Mesenteric fat pad (tissue), 1 donor: ENCODE measurements around the gene TMEM176B. TPM values are rescaled to one million over a fixed set of nuclear protein-coding genes. Genes with fewer than 3 reads are reported as not detected.
"Not testable (repeated sequence)": the region's sequence is repeated elsewhere in the genome, so short reads cannot be mapped to it uniquely, and the experiment has no call there.

Source experiments
- DNase-seq: peaks from one replicate; pipeline ENCODE4 v3.0.0-alpha.2; 2020; ENCODE audit warnings: low spot score
- total RNA-seq: library from RNA; stranded (reverse); fragmentation: NEBNext Ultra II Directional; extraction: Animal tissue kit (Norgen Biotek cat#: 25700); gene quantifications from one replicate; pipeline ENCODE4 v1.2.1, GENCODE V29; 2021
- donor health status: DM: yes; HTN: yes; CAD: no.

The TMEM176B gene
- total RNA-seq, 1 donor from 2014 or later, result 57.8 TPM

DNA sequence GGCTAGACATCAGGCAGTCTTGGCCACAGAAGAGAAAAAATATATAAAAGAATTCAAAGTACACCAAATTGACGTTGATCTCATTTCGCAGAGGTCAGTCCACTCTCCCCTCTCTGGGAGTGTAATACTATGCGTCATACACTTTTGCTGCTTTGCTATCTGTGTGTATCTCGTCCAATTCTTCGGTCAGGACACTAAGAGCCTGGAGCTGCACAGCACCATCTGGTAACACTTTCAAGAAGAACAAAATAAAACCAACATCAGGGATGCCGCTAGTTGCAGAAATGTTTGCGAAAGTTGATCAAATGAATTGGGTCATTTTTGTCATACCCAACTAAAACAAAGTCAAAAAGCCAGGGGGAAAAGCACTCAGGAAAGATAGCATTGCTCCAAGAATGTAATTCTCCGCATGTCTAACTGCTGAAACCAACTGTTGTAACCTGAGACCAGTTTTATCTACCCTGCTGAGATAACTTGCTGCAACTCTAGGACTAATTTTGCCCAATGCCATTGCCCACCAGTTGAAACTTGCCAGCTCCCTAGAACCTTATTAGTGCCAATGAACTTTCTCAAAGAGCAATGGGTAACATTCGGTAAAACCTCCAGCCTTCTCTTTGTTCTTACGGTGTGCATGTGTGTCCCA, 23.4 kb upstream of the TMEM176B start:
- DNase-seq, result no peak

DNA sequence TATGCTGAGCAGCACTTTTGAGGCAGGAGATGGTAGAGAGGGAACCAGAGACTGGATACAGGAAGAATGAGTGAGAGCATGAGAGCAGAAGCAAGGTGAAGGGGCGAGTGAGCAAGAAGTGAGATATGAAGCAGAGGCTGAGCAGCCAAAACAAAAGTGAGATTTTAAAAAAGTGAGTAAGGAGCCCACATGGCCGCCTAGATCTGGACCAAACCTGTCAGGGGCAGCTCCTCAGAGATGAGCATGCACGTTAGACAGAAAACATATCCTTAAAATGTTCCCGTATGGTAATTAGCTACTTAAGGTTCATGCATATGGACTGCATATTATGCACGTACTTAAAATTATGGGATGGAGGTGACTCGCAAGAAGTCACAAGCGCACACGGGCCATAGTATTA, 22.9 kb upstream of the TMEM176B start:
- no peak for DNase-seq

DNA sequence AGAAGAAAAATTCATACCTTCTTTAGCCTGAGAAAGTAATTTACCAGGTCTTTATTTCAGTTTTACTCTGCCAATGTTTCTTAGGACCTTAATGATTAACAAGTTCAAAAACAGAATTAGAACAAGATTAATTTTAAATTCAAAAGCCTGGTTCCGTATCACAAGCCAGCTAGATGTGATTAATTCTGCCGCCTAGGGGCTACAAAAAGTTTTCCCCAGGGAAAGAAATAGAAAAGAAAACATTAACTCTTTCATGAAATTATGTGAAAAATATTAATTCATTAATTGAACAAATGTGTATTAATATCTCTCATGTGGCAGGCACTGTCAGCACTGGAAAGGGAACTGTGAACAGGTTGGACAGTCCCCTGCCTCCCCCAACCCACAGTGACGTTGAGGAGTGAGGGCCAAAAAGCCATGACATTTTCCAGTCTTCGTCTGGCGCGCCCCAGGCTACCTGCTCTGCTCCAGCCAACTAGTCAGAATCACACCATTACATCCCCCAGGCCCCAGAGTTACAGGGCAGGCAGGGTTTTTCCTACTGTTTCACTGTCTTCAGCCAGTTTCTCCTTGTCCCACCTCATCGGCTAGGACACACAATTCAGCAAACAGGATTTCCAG, 20.5 kb upstream of the TMEM176B start:
- DNase-seq, result no peak

DNA sequence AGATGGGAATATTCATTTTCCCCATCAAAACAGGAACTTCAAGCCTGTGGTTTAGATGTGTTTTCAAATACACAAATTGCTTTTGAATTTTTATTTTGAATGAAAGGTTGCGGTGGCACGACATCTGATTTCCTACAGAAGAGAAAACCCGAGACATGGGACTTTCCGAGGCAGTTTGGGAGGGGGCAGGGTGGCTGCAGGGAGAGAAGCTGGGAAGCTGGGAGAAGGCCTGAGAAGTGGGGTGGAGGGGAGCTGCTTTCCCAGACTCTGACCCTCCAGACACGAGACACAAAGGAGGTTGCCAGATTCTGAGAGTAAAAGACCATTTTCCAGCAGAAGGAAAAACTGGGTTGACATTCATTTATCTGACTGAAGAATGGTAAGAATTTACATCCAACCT, 20.0 kb upstream of the TMEM176B start:
- DNase-seq, result no peak

DNA sequence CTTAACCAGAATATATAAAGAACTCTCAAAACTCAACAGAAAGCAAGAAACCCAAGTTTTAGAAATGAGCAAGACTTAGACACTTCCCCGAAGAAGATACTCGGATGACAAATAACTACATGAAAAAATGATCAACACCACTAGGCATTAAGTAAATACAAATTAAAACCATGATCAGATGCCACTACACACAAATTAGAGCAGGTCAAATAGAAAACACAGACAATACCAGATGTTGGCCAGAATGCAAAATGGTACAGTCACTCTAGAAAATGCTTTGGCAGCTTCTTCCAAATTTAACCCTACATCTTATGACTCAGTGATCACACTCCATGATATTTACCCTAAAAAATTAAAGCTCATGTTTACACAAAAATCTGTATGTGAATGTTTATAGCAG, 18.8 kb upstream of the TMEM176B start:
- DNase-seq, result no peak

DNA sequence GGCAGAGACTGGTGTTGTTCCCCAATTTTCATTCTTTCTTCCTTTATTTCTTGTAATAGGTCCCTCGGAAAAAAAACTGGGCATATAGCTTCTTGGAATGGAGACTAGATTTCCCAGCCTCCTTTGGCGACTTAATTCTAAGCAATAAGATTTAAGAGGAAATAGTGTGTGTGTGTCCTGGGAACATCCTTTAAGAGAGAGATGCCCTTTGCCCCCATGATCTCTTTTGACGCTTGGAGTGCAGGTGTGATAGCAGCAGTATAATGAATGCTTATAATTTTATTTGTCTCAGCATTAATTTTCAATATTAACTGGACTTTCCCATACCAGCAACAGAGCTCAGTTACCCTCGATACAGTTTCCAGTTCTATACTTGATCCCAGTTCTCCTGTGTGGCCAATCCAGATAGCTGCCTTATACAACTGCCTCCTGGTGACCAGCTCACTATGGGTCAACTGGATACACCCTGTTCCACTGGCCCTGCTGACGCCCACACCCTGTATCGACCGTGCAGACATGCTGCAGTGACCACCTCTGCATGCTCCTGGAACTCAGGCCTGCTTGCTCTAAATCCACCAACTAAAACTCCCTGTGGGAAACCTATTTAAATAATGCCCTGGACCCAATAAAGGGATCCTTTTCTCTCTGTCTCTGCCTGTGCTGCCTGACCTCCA, 14.3 kb upstream of the TMEM176B start:
- no peak for DNase-seq

DNA sequence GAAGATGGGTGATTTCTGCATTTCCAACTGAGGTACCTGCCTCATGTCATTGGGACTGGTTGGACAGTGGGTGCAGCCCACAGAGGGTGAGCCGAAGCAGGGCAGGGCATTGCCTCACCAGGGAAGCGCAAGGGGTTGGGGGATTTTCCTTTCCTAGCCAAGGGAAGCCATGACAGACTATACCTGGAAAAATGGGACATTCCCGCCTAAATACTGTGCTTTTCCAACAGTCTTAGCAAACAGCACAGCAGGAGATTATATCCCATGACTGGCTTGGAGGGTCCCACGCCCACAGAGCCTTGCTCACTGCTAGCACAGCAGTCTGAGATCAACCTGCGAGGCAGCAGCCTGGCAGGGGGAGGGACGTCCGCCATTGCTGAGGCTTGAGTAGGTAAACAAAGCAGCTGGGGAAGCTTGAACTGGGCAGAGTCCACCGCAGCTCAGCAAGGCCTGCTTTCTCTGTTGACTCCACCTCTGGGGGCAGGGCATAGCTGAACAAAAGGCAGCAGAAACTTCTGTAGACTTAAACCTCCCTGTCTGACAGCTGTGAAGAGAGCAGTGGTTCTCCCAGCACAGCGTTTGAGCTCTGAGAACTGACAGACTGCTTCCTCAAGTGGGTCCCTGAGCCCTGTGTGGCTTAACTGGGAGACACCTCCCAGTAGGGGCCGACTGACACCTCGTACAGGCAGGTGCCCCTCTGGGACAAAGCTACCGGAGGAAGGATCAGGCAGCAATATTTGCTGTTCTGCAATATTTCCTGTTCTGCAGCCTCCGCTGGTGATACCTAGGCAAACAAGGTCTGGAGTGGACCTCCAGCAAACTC, 7.7 kb upstream of the TMEM176B start:
- not testable (repeated sequence) for DNase-seq

DNA sequence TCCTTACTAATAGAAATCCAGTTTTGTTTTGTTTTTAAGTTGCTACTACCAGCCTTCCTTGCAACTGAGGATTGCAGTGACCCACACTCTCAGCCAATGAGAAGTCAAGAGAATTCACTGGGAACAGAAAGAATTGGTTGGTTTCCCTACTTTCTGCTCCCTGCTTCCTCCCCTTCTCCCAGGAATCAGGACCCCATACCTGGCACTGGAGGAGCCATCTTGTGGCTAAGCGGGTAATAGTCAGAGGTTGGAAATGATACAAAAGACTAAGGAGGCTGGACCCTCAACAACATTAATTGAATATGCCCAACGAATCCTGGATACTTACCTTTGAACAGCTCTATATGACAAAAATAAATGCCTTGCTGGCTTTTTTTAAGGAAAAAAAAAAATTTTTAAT, 6.7 kb upstream of the TMEM176B start:
- DNase-seq, result no peak

DNA sequence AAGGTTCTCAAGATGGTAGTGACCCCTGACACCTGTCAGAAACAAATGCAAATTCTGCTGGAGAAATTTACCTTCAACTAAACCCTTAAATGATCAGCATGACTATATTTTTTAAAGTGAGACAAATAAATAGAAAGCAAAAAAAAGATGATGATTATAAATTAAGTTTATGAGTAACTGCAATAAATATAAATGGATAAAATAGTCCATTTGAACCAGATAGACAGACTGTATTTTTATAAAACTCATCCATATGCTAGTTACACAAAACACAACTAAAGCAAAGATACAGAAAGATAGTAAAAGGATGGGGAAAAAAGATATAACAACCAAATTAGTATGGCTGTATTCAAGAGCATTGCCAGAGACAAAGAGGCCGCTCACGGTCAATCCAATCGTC, 6.3 kb upstream of the TMEM176B start:
- DNase-seq, result no peak

DNA sequence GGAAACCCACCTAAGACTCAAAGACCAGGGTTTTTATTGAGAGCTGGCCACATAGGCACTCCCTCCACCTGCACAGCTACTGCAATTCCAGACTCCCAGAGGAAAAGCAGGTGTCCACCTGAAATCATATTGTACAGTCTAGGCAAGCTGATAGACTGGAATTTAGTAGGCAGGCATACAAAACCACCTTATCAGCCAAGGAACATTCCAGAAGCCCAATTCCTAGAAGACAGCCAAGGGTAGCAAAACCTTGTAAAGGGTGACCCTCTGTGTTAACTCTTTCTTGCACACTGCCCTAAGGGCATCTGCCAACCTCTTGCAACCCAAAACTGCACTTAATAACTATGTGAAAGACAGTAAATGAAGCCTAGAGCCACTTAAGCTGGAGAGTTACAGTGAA, 5.7 kb upstream of the TMEM176B start:
- no peak for DNase-seq

DNA sequence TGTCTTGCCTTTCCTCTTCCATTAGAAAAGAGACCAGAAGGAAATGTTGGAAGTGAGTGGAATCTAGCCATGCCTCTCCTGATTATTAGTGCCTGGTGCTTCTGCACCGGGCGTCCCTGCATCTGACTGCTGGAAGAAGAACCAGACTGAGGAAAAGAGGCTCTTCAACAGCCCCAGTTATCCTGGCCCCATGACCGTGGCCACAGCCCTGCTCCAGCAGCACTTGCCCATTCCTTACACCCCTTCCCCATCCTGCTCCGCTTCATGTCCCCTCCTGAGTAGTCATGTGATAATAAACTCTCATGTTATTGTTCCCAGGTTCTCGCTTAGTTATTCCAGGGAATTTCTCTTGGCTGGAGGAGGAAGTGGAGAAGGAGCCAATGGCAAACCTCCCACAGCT, 4.6 kb upstream of the TMEM176B start:
- no peak for DNase-seq

DNA sequence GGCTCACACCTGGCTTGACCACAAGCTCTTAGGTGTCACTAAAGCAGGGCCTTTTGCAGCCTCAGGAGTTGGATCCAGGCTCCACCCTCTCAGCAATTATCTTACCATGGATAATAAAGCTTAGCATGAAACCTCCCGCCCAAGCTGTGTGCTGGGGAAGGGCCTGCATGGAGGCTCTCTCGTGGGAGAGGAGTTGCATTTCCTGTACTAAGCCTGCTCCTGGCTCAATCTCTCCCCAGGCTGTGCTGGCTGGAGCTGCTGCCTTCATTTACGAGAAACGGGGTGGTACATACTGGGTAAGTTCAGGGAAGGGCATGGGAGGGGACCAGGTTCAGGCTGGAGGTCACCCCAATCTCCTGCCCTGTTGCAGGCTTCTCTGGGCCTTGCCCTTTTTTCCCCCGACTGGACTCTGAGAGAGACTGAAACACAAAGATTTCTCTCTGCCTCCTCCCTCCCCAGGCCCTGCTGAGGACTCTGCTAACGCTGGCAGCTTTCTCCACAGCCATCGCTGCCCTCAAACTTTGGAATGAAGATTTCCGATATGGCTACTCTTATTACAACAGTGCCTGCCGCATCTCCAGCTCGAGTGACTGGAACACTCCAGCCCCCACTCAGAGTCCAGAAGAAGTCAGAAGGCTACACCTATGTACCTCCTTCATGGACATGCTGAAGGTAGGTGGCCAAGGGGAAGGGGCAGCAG, 3.1 kb upstream of the TMEM176B start:
- DNase-seq, result no peak

DNA sequence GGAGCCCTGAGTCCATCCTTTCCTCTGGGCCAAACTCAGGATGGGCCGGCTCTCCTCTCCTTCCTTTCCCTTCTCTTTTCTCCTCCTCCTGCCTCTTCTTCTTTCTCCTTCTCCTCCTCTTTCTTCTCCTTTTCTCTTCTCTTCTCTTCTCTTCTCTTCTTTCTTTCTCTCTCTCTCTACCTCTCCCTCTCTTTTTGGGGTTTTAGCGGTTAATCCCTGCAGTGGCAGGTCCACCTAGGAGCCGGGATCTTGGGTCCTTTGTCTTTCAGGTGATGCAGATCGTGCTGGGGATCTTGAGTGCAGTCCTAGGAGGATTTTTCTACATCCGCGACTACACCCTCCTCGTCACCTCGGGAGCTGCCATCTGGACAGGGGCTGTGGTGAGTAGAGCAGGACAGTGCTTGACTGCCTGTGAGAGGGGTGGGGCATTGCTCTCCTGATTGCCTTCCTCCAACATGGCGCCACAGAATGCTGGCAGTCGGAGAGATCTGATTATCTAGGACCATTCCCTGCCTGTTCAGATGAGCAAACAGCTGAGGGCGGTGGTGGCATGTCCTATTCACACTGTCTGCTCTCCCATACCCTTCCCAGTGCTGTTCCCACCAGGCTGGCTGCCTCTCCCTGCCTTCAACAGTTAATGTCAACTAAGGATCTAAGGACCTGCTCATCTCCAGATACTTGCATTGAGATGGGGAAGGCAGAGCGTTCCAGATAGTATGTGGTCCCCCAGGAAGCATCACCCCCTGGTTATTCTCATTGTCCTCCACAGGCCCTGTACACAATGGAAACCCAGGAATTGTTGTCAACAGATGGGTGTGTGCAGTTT, 2.0 kb upstream of the TMEM176B start:
- no peak for DNase-seq

DNA sequence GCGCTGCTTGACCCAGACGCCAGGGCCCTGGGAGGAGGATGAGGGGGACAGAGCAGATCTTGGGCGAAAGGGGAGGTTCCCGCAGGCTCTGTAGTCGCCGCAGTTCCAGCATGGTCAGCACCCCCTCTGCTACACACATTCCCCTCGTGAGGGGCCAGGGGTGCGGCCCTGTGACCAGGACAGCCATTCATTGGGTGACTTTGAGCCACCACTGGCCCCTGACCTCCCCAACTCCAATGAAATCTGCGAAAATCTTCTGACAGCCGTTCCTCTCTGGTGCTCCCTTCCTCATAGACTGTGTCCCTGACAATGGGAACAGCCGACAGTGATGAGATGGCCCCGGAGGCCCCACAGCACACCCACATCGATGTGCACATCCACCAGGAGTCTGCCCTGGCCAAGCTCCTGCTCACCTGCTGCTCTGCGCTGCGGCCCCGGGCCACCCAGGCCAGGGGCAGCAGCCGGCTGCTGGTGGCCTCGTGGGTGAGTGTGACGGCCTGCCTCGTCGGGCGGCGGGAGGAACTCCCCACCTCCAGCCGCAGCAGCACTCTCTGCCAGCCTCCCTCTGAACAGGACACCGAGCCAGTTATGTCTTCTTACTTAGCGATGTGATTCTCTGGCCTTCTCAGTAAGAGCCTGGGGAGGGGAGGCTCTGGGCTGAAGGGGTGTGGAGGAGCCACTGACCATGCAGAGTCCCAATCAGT, 1.2 kb upstream of the TMEM176B start:
- no peak for DNase-seq

DNA sequence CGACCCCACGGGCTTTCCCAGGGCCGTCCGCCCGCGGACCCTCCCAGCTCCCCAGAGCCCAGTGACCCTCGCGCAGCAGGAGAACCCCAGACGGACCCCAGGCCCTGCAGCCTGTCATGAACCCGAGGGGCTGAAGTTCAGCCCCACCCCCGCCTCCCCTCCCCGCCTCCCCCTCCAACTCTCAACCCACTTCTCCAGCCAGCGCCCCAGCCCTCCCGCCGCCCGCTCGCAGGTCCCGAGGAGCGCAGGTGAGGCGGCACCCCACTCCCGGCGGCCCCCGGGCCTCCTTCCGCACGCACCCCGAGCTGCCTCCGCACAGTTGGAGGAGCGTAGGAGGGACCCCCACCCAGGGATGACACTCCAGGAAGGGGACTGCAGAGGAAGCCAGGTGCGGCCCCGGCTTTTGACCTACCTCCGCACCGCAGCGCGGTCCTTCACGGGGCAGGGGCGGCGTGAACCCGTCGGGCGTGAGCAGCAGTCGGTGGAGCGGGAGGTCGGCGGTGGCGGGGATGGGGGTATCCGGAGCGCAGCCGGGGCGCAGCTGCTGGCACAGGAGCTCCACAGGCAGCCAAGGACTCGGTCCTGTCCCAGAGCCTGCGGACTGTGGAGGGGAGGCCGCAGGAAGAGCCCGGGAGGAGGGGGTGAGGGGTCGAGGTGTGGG, 547 bp upstream of the TMEM176B start, which contains the start of gene TMEM176A:
Gene TMEM176A (plus strand): TSS at position 189 of the 661 bp plus-strand sequence. CDS start 782 bp downstream, outside the sequence.
- DNase-seq, result no peak

DNA sequence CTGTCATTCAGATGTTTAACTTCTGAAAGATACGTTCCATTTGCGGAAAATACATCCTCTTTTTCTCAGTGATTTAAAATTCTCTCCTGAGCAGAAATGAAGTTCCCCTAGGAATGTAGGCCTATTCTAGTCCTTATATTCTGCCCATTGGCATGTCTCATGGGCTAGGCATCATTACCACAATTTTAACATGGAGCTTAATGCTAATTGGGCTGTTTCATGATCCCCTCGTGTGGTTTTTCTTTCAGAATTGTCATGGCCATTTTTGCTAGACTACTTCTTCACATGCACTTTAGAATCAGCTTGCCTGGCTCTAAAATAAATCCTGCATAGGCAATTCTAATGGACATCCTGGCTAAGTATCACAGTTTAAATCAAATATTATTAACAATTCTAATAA, 1.0 kb downstream of the TMEM176B start:
- no peak for DNase-seq

DNA sequence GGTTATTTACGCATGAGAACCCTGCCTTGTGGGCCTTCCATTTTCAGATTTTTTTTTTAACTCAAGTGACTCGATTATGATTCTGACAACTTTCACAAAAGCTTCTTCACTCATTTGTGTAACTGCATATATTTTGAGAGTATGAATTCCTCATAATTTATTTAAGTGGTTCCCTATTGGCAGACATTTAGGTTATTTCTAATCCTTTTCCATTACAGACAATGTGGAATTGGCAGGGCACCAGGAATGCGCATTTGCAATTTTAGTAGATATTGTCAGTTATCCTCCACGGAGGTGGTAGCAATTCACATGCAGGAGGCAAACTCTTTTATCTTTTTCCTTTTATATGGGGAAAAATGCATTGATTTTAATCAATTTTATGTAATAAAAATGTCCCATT, 2.5 kb downstream of the TMEM176B start:
- DNase-seq, result no peak

DNA sequence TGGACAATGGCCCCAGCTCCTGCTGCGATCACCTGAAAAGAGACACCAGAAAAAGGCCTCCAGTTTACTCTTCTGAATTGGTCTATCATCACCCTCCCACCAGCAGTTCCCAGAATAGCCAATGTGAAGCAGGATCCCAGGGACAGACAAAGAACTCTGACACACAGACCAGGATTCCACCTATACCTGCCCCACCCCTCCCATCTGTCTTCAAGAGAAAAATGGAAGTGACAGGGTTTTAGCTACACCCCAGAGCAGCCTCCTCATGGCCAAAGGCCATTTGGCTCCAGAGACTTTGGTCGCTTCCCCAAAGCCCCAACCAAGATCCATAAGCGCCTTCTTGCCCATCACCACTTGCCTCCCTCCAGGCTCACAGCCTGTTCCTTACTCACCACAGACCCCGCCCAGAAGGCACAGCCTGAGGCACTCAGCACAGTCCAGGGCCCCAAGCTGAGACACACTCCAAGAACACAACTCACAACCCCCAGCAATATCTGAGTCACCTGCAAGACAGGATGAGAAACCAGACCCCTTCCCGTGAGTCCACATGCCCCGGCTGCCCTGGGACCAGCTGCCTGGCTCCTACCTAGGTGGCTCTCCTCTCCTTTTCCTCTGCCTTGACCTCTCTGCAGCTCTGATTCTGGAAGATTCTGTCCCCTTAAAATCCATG, 6.5 kb downstream of the TMEM176B start:
- no peak for DNase-seq
